Measurements from ENCODE around the gene UROC1.

DNA sequence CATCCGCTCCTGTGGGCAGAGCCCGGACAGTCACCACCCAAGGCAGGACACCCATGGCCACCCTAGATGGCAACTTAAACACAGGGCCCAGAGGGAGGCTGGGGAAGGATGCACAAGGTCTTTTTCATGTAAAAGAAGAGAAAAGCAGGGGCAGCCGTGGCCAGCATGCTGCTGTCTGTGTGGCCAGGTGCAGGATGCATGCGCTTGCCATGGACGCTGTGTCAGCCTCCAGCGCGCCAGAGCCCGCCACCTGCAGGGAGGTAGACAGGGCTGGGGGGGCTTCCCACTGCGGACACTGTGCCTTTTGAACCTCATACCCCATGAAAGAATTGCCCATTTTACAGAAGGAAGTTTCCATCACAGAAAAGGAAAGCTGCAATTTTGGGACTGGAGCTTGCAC is 18.2 kb downstream of the UROC1 start:
- TF ChIP-seq, protein P1, sequence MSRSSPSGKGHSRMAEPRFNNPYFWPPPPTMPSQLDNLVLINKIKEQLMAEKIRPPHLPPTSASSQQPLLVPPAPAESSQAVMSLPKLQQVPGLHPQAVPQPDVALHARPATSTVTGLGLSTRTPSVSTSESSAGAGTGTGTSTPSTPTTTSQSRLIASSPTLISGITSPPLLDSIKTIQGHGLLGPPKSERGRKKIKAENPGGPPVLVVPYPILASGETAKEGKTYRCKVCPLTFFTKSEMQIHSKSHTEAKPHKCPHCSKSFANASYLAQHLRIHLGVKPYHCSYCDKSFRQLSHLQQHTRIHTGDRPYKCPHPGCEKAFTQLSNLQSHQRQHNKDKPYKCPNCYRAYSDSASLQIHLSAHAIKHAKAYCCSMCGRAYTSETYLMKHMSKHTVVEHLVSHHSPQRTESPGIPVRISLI (CRISPR knock-in tag; IDR thresholded peaks at IDR 0.05; ENCODE audit: borderline replicate concordance): no peak
- TF ChIP-seq EP300 (IDR thresholded peaks at IDR 0.05; ENCODE audit: low read depth in 2 of 2, low read length in 2 of 2) (no peak), EP300 (CRISPR knock-in tag; IDR thresholded peaks at IDR 0.05; ENCODE audit: borderline replicate concordance) (no peak), ZNF12 (CRISPR knock-in tag; IDR thresholded peaks at IDR 0.05) (no peak), BRCA1 (CRISPR knock-in tag; IDR thresholded peaks at IDR 0.05) (no peak), MTF1 (CRISPR knock-in tag; IDR thresholded peaks at IDR 0.05) (no peak), YY1 (IDR thresholded peaks at IDR 0.05; ENCODE audit: insufficient read depth, insufficient replicate concordance, low read depth, low read length) (no peak), TAF1 (CRISPR knock-in tag; IDR thresholded peaks at IDR 0.05) (no peak), ZSCAN20 (CRISPR knock-in tag; IDR thresholded peaks at IDR 0.05; ENCODE audit: borderline replicate concordance) (no peak), ZC3H4 (CRISPR knock-in tag; IDR thresholded peaks at IDR 0.05; ENCODE audit: borderline replicate concordance) (no peak), FOXA3 (CRISPR knock-in tag; IDR thresholded peaks at IDR 0.05) (no peak), JUND (CRISPR knock-in tag; IDR thresholded peaks at IDR 0.05) (no peak), ATF1 (CRISPR knock-in tag; IDR thresholded peaks at IDR 0.05) (no peak), HNF4G (IDR thresholded peaks at IDR 0.05; ENCODE audit: borderline replicate concordance, low read depth, low read length) (no peak), HNF4G (CRISPR knock-in tag; IDR thresholded peaks at IDR 0.05; ENCODE audit: borderline replicate concordance, low read depth) (no peak)
- TF ChIP-seq, protein P2, sequence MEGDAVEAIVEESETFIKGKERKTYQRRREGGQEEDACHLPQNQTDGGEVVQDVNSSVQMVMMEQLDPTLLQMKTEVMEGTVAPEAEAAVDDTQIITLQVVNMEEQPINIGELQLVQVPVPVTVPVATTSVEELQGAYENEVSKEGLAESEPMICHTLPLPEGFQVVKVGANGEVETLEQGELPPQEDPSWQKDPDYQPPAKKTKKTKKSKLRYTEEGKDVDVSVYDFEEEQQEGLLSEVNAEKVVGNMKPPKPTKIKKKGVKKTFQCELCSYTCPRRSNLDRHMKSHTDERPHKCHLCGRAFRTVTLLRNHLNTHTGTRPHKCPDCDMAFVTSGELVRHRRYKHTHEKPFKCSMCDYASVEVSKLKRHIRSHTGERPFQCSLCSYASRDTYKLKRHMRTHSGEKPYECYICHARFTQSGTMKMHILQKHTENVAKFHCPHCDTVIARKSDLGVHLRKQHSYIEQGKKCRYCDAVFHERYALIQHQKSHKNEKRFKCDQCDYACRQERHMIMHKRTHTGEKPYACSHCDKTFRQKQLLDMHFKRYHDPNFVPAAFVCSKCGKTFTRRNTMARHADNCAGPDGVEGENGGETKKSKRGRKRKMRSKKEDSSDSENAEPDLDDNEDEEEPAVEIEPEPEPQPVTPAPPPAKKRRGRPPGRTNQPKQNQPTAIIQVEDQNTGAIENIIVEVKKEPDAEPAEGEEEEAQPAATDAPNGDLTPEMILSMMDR (CRISPR knock-in tag; IDR thresholded peaks at IDR 0.05): no peak
